Kidney (tissue), 14 donors: Measurements from ENCODE around the gene DYNLT5. TPM values are rescaled to one million over a fixed set of nuclear protein-coding genes. Genes with fewer than 3 reads are reported as not detected.

Experiments used
- DNase-seq, 5 donors: peaks; one replicate each; pipeline ENCODE4 v3.0.0-alpha.2; 2013 to 2020
- FAIRE-seq: peaks from 2 replicates; lab custom pipeline; 2012; peaks lifted over from hg19 to GRCh38; lab: Jason Lieb, UNC
- H3K27ac ChIP-seq, 2 donors: one replicate each; pipeline ENCODE4 v1.7.0; 2013; ENCODE audit warnings: low read depth in 2 of 2, low read length in 2 of 2, inconsistent platforms in 1 of 2
- H3K27me3 ChIP-seq: one replicate; pipeline ENCODE4 v1.7.1; 2013; ENCODE audit warnings: low read length, inconsistent platforms; ENCODE audit not compliant: control insufficient read depth, insufficient read depth
- H3K36me3 ChIP-seq, 3 donors: one replicate each; pipeline versions ENCODE4 v1.7.0 to v1.7.1; 2013; ENCODE audit warnings: low read length in 3 of 3, control low read depth in 1 of 3, inconsistent platforms in 1 of 3; ENCODE audit not compliant: insufficient read depth in 3 of 3, control insufficient read depth in 2 of 3
- H3K4me1 ChIP-seq, 3 donors: one replicate each; pipeline versions ENCODE4 v1.7.0 to v1.7.1; 2013; ENCODE audit warnings: low read length in 3 of 3, inconsistent platforms in 1 of 3, low read depth in 1 of 3; ENCODE audit not compliant: control insufficient read depth in 2 of 3, insufficient read depth in 2 of 3
- H3K4me3 ChIP-seq, 3 donors: one replicate each; pipeline versions ENCODE4 v1.7.0 to v1.8.1; 2013; ENCODE audit warnings: low read length in 3 of 3, control low read depth in 1 of 3, inconsistent platforms in 1 of 3
- H3K9ac ChIP-seq, 3 donors: one replicate each; pipeline versions ENCODE4 v1.7.0 to v1.7.1; 2013; ENCODE audit warnings: low read length in 3 of 3, control low read depth in 1 of 3, inconsistent platforms in 1 of 3
- H3K9me3 ChIP-seq, 3 donors: one replicate each; pipeline versions ENCODE4 v1.7.0 to v1.7.1; 2013; ENCODE audit warnings: low read length in 3 of 3, control low read depth in 1 of 3, inconsistent platforms in 1 of 3; ENCODE audit not compliant: control insufficient read depth in 2 of 3, insufficient read depth in 1 of 3
- CTCF ChIP-seq: IDR thresholded peaks from 3 replicates; pipeline ENCODE4 v1.5.1; 2012; ENCODE audit warnings: mild to moderate bottlenecking, moderate library complexity, borderline replicate concordance; ENCODE audit not compliant: insufficient read depth; ENCODE audit errors: extremely low read depth
- intact Hi-C: fragments of 100-400 bp; cut with DNase I; formaldehyde crosslinking; loops from one replicate; pipeline ENCODE4 v1.11.1; 2022
- polyA plus RNA-seq: library from polyadenylated mRNA; stranded (reverse); fragments of 350-450 nt; fragmentation: Illumina TruSeq; extraction: RNeasy Lipid Tissue Mini Kit (QIAGEN cat#74804); gene quantifications from one replicate; pipeline ENCODE4 v1.2.3, GENCODE V29; 2014; ENCODE audit warnings: low read depth, low replicate concordance; ENCODE audit not compliant: insufficient read depth
- total RNA-seq: library from RNA; stranded (reverse); fragmentation: NEBNext Ultra II Directional; extraction: Animal tissue kit (Norgen Biotek cat#: 25700); gene quantifications from one replicate; pipeline ENCODE4 v1.2.1, GENCODE V29; 2021
- donor health status: control.
- donor health status: control.
- donor health status: control.
- donor health status: control.
- donor health status: control.
- donor health status: DM: yes; HTN: yes; CAD: no.
- donor health status: Normal renal cell carcinoma (clear cell type).

DYNLT5 gene
- total and polyA plus RNA-seq, 2 donors from 2014 or later, result 0.41 to 1.4 TPM

- H3K27me3 ChIP-seq, result no peaks in the 10 kb centered on the region
- H3K27ac ChIP-seq, result no peak overlapping the region
- TF ChIP-seq CTCF, result no peak
- H3K9ac ChIP-seq, result no peak overlapping the region
- DNase-seq (no peak), FAIRE-seq (no peak)
- no peaks in the 10 kb centered on the region for H3K36me3 ChIP-seq
- H3K4me1 ChIP-seq, result no peaks in the 10 kb centered on the region
- H3K4me3 ChIP-seq, result no peak overlapping the region
- no peaks in the 10 kb centered on the region for H3K9me3 ChIP-seq
- intact Hi-C loops, result no loop called here
Observed at GRCh38 chr1:66769512-66770229, 17.4 kb downstream of the DYNLT5 start.

GRCh38 chr1:66770240-66770639 is 18.0 kb downstream of the DYNLT5 start:
- intact Hi-C loops, result no loop called here
- no peak for FAIRE-seq
- DNase-seq, result no peak
- H3K4me3 ChIP-seq, result no peak overlapping the region
- H3K4me1 ChIP-seq, result no peaks in the 10 kb centered on the region
- no peak overlapping the region for H3K27ac ChIP-seq
- no peak for TF ChIP-seq CTCF
- H3K27me3 ChIP-seq, result no peaks in the 10 kb centered on the region
- H3K9ac ChIP-seq, result no peak overlapping the region
- no peaks in the 10 kb centered on the region for H3K36me3 ChIP-seq
- no peaks in the 10 kb centered on the region for H3K9me3 ChIP-seq

- TF ChIP-seq CTCF, result no peak
- Histone ChIP-seq H3K4me1 (no peaks in the 10 kb centered on the region), H3K9ac (no peak overlapping the region), H3K36me3 (no peaks in the 10 kb centered on the region), H3K4me3 (no peak overlapping the region), H3K27ac (no peak overlapping the region), H3K9me3 (no peaks in the 10 kb centered on the region), H3K27me3 (no peaks in the 10 kb centered on the region)
- intact Hi-C loops, result no loop called here
- FAIRE-seq (no peak), DNase-seq (no peak)
Observed at GRCh38 chr1:66770694-66771093, 18.4 kb downstream of the DYNLT5 start.
